Tibial nerve (tissue), 4 donors: ENCODE results near the gene CSF1.

Source experiments
- EP300 ChIP-seq, 2 donors: sonication (generic); formaldehyde crosslinking; IDR thresholded peaks; one replicate each; pipeline ENCODE4 v1.6.1; 2017; ENCODE audit warnings: antibody characterized with exemption in 2 of 2, mild to moderate bottlenecking in 1 of 2
- POLR2A ChIP-seq, 2 donors: fragments of 450-650 bp; IDR thresholded peaks; one replicate each; pipeline ENCODE4 v1.6.1; 2017; ENCODE audit warnings: antibody characterized with exemption in 2 of 2, mild to moderate bottlenecking in 2 of 2, moderate library complexity in 2 of 2
- TF ChIP-seq, protein P1 (sequence below), 5 experiments: fragments of 200-600 bp in 3 of 5; fragments of 450-650 bp in 2 of 5; sonication (generic) in 3 of 5; IDR thresholded peaks; one replicate each; pipeline ENCODE4 v1.5.1; 2016 to 2019; ENCODE audit warnings: antibody characterized with exemption in 5 of 5, mild to moderate bottlenecking in 3 of 5, moderate library complexity in 2 of 5

DNA sequence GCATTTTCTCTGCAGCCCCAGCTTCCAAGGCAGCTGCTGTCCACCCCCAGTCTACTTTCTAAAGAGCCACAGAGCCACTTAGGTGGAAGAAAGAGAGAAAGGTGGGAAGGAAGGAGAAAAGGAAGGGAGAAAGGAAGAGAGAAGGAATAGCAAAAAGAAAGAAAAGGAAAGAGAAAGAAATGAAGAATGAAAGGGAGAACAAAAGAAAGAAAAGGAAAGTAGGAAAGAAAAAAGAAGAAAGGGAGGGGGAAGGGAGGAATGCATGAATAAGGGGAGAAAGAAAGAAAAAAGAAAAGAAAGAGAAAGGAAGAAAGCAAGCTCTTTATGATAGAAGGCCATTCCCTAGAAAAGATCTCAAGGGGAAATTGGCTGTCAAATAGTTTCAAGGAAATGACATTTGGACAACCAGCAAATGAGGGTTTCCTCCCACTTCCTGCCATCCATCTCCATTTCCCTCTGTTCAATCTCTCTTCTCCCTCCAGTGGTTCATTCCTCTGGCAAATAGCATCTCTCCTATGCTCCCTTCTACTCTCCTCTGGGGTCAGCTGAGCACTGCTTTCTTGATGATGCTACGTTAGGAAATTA is 3.4 kb upstream of the CSF1 start:
- TF ChIP-seq EP300 (IDR thresholded peaks at IDR 0.05): no peak
- TF ChIP-seq, protein P1, sequence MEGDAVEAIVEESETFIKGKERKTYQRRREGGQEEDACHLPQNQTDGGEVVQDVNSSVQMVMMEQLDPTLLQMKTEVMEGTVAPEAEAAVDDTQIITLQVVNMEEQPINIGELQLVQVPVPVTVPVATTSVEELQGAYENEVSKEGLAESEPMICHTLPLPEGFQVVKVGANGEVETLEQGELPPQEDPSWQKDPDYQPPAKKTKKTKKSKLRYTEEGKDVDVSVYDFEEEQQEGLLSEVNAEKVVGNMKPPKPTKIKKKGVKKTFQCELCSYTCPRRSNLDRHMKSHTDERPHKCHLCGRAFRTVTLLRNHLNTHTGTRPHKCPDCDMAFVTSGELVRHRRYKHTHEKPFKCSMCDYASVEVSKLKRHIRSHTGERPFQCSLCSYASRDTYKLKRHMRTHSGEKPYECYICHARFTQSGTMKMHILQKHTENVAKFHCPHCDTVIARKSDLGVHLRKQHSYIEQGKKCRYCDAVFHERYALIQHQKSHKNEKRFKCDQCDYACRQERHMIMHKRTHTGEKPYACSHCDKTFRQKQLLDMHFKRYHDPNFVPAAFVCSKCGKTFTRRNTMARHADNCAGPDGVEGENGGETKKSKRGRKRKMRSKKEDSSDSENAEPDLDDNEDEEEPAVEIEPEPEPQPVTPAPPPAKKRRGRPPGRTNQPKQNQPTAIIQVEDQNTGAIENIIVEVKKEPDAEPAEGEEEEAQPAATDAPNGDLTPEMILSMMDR (IDR thresholded peaks at IDR 0.05): no peak
- TF ChIP-seq POLR2A (IDR thresholded peaks at IDR 0.05): no peak
